ENCODE results near the gene GTPBP1.

DNA sequence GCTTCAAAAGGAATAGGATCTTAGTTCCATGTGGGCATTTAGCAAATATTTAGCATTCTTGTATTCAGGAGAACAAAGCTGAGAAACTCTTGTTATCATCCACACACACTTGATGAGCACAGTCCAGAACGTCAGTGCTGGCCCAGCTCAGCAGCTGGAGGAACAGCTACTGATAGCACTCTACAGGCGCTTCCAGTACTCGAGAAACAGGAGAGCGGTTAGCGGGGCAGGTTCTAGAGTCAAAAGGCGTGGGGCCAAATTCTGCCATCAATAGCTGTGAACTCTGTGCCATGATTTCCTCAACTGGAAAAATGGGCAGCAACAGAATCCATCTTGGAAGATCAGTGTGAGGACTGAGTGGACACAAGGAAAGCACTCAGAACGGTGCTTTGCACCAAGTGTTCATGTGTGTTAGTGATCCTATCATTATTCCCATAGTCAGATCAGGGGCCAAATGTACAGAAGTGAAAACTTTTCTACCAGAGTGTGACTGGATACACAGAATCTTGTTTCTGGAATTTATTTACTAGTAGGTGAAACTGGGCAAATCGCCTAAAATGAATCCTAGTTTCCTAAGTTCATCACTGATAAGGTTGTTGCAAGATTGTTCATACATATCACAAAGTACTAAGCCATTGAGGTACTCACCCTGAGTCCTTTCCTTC lies 8.2 kb upstream of the GTPBP1 start:
- TF ChIP-seq, protein P1, sequence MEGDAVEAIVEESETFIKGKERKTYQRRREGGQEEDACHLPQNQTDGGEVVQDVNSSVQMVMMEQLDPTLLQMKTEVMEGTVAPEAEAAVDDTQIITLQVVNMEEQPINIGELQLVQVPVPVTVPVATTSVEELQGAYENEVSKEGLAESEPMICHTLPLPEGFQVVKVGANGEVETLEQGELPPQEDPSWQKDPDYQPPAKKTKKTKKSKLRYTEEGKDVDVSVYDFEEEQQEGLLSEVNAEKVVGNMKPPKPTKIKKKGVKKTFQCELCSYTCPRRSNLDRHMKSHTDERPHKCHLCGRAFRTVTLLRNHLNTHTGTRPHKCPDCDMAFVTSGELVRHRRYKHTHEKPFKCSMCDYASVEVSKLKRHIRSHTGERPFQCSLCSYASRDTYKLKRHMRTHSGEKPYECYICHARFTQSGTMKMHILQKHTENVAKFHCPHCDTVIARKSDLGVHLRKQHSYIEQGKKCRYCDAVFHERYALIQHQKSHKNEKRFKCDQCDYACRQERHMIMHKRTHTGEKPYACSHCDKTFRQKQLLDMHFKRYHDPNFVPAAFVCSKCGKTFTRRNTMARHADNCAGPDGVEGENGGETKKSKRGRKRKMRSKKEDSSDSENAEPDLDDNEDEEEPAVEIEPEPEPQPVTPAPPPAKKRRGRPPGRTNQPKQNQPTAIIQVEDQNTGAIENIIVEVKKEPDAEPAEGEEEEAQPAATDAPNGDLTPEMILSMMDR (conservative IDR thresholded peaks at IDR 0.05): no peak
- no peak for TF ChIP-seq EZH2 (IDR thresholded peaks at IDR 0.05; ENCODE audit: low read depth)

Data from PC-9 (cell line).